ENCODE measurements around the gene RAB26. TPM values are rescaled to one million over a fixed set of nuclear protein-coding genes. Genes with fewer than 3 reads are reported as not detected.

Gene RAB26
- polyA plus RNA-seq, 1 donor from 2014 or later: 4.9 TPM

GRCh38 chr16:2186064-2186463, 37.6 kb downstream of the RAB26 start:
- no peaks in the 10 kb centered on the region for H3F3A ChIP-seq (ENCODE audit: insufficient read depth, low read length, poor library complexity, severe bottlenecking)
- no peaks in the 10 kb centered on the region for H3K9me3 ChIP-seq (ENCODE audit: low read length)
- TF ChIP-seq REST (IDR thresholded peaks at IDR 0.05; ENCODE audit: borderline replicate concordance) (no peak), EP300 (conservative IDR thresholded peaks at IDR 0.05; ENCODE audit: poor library complexity, severe bottlenecking) (no peak), TAF1 (IDR thresholded peaks at IDR 0.05; ENCODE audit: low read depth) (no peak), MXI1 (conservative IDR thresholded peaks at IDR 0.05; ENCODE audit: poor library complexity, severe bottlenecking) (no peak), CTCF (IDR thresholded peaks at IDR 0.05; ENCODE audit: poor library complexity, severe bottlenecking) (no peak), EZH2 (IDR thresholded peaks at IDR 0.05; ENCODE audit: borderline replicate concordance, insufficient read depth, low read length, poor library complexity, severe bottlenecking) (no peak), SMC3 (conservative IDR thresholded peaks at IDR 0.05; ENCODE audit: poor library complexity) (no peak), POLR2AphosphoS5 (IDR thresholded peaks at IDR 0.05) (no peak), RAD21 (conservative IDR thresholded peaks at IDR 0.05) (no peak)
- no peak overlapping the region for H3K27ac ChIP-seq (ENCODE audit: low read length)
- H3K9me2 ChIP-seq (ENCODE audit: insufficient read depth, low read length): no peaks in the 10 kb centered on the region
- no peak overlapping the region for H3K9ac ChIP-seq (ENCODE audit: low read length)
- no peaks in the 10 kb centered on the region for H3K79me2 ChIP-seq (replicated peaks; ENCODE audit: insufficient read depth, low read length)
- no peak overlapping the region for H3K4me2 ChIP-seq (ENCODE audit: low read length)
- H3K36me3 ChIP-seq (ENCODE audit: insufficient read depth, low read length): no peaks in the 10 kb centered on the region
- no peaks in the 10 kb centered on the region for H4K20me1 ChIP-seq (ENCODE audit: insufficient read depth)
- no peak overlapping the region for H2AFZ ChIP-seq (ENCODE audit: low read depth, low read length)
- no peaks in the 10 kb centered on the region for H3K27me3 ChIP-seq (ENCODE audit: insufficient read depth, low read depth, low read length)
- H3K4me3 ChIP-seq (ENCODE audit: low read length): no peak overlapping the region

GRCh38 chr16:2186505-2186904, 38.1 kb downstream of the RAB26 start:
- no peak overlapping the region for H3K27ac ChIP-seq (ENCODE audit: low read length)
- no peaks in the 10 kb centered on the region for H3K9me3 ChIP-seq (ENCODE audit: low read length)
- no peak overlapping the region for H3K9ac ChIP-seq (ENCODE audit: low read length)
- TF ChIP-seq EP300 (conservative IDR thresholded peaks at IDR 0.05; ENCODE audit: poor library complexity, severe bottlenecking): no peak
- TF ChIP-seq MXI1 (conservative IDR thresholded peaks at IDR 0.05; ENCODE audit: poor library complexity, severe bottlenecking): no peak
- no peak for TF ChIP-seq TAF1 (IDR thresholded peaks at IDR 0.05; ENCODE audit: low read depth)
- no peak for TF ChIP-seq RAD21 (conservative IDR thresholded peaks at IDR 0.05)
- no peak for TF ChIP-seq SMC3 (conservative IDR thresholded peaks at IDR 0.05; ENCODE audit: poor library complexity)
- TF ChIP-seq CTCF (IDR thresholded peaks at IDR 0.05; ENCODE audit: poor library complexity, severe bottlenecking): no peak
- no peak for TF ChIP-seq REST (IDR thresholded peaks at IDR 0.05; ENCODE audit: borderline replicate concordance)
- no peak for TF ChIP-seq POLR2AphosphoS5 (IDR thresholded peaks at IDR 0.05)
- TF ChIP-seq EZH2 (IDR thresholded peaks at IDR 0.05; ENCODE audit: borderline replicate concordance, insufficient read depth, low read length, poor library complexity, severe bottlenecking): no peak
- H3K79me2 ChIP-seq (replicated peaks; ENCODE audit: insufficient read depth, low read length): no peaks in the 10 kb centered on the region
- H3K36me3 ChIP-seq (ENCODE audit: insufficient read depth, low read length): no peaks in the 10 kb centered on the region
- no peaks in the 10 kb centered on the region for H3K27me3 ChIP-seq (ENCODE audit: insufficient read depth, low read depth, low read length)
- no peak overlapping the region for H3K4me2 ChIP-seq (ENCODE audit: low read length)
- H3K9me2 ChIP-seq (ENCODE audit: insufficient read depth, low read length): no peaks in the 10 kb centered on the region
- no peak overlapping the region for H3K4me3 ChIP-seq (ENCODE audit: low read length)
- H3F3A ChIP-seq (ENCODE audit: insufficient read depth, low read length, poor library complexity, severe bottlenecking): no peaks in the 10 kb centered on the region
- no peaks in the 10 kb centered on the region for H4K20me1 ChIP-seq (ENCODE audit: insufficient read depth)
- H2AFZ ChIP-seq (ENCODE audit: low read depth, low read length): no peak overlapping the region
